Ovary (tissue), 3 donors: Measurements from ENCODE around the gene SIL1.

ENCODE experiments used
- CTCF ChIP-seq, 3 donors: fragments of 450-650 bp in 2 of 3; fragments of 200-600 bp in 1 of 3; IDR thresholded peaks; one replicate each; pipeline versions ENCODE4 v1.5.1 to v1.8.0; 2016 to 2022; ENCODE audit warnings: antibody characterized with exemption in 3 of 3, mild to moderate bottlenecking in 1 of 3
- POLR2A ChIP-seq: fragments of 450-650 bp; IDR thresholded peaks from one replicate; pipeline ENCODE4 v1.6.1; 2017; ENCODE audit warnings: antibody characterized with exemption, mild to moderate bottlenecking, moderate library complexity
- donor health status: DM: no; HTN: no; CAD: no.

GRCh38 chr5:139186752-139187326, 11.3 kb downstream of the SIL1 start:
- no peak for TF ChIP-seq POLR2A
- no peak for TF ChIP-seq CTCF (IDR thresholded peaks at IDR 0.05)
